Measurements from ENCODE around the gene SH3PXD2A. TPM values are rescaled to one million over a fixed set of nuclear protein-coding genes. Genes with fewer than 3 reads are reported as not detected.
A peak's percentile ranks its signal among the peaks of the same experiment; 100 is the strongest.

SH3PXD2A gene
- total and polyA plus RNA-seq, 9 donors = 33.2 to 95.0 (median 73.9) TPM

GRCh38 chr10:103752680-103753248 lies 102.6 kb downstream of the SH3PXD2A start:
- DNase-seq = no peak
- H3K4me1 ChIP-seq (ENCODE audit: control insufficient read depth, insufficient read depth, low read length) = peaks cover 18% of the 10 kb centered on the region
- no peak overlapping the region for H3K4me3 ChIP-seq (ENCODE audit: low read length)
- no CpG with 5 or more reads among the region's 3 CpGs for WGBS (ENCODE audit: insufficient coverage)
- no peaks in the 10 kb centered on the region for H3K27me3 ChIP-seq (ENCODE audit: control insufficient read depth, insufficient read depth, low read length)
- no peaks in the 10 kb centered on the region for H3K36me3 ChIP-seq (ENCODE audit: control insufficient read depth, insufficient read depth, low read length)
- no peak overlapping the region for H3K27ac ChIP-seq (ENCODE audit: low read length)
- H3K9me3 ChIP-seq (replicated peaks; ENCODE audit: control insufficient read depth, low read depth, low read length) = peaks cover 4% of the 10 kb centered on the region

- Histone ChIP-seq H3K9me3 (replicated peaks; ENCODE audit: control insufficient read depth, low read depth, low read length) (peaks cover 4% of the 10 kb centered on the region), H3K27me3 (ENCODE audit: control insufficient read depth, insufficient read depth, low read length) (no peaks in the 10 kb centered on the region), H3K36me3 (ENCODE audit: control insufficient read depth, insufficient read depth, low read length) (no peaks in the 10 kb centered on the region), H3K4me1 (ENCODE audit: control insufficient read depth, insufficient read depth, low read length) (peaks cover 12% of the 10 kb centered on the region), H3K27ac (ENCODE audit: low read length) (no peak overlapping the region), H3K4me3 (ENCODE audit: low read length) (no peak overlapping the region)
- 71% methylated on average over 1 of the region's 7 CpGs for WGBS (ENCODE audit: insufficient coverage)
- no peak for DNase-seq
Observed at GRCh38 chr10:103751667-103752290, 103.6 kb downstream of the SH3PXD2A start.

DNA sequence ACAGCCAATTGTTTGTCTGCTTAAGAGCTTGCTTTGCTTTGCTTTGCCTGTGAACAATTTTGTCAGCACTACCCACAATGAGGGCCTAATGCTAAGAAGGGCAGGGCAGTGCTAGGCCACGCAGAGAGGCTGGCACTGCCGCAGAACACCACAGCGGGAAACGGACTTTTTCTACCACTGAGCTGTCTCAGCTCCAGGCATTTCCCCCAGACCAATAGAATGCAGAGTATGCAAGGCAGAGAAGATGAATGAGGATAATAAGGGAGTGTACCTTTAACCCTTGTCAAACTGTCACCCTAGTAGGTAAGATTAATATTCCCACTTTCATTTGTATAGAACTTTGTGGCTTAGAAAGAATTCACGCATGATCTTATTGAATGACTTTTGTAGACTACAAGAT lies 104.5 kb downstream of the SH3PXD2A start:
- Histone ChIP-seq H3K4me1 (ENCODE audit: control insufficient read depth, insufficient read depth, low read length) (peaks cover 10% of the 10 kb centered on the region), H3K9me3 (replicated peaks; ENCODE audit: control insufficient read depth, low read depth, low read length) (peaks cover 4% of the 10 kb centered on the region), H3K27me3 (ENCODE audit: control insufficient read depth, insufficient read depth, low read length) (no peaks in the 10 kb centered on the region), H3K4me3 (ENCODE audit: low read length) (no peak overlapping the region), H3K27ac (ENCODE audit: low read length) (no peak overlapping the region), H3K36me3 (ENCODE audit: control insufficient read depth, insufficient read depth, low read length) (no peaks in the 10 kb centered on the region)
- no CpG with 5 or more reads among the region's 5 CpGs for WGBS (ENCODE audit: insufficient coverage)
- no peak for DNase-seq

DNA sequence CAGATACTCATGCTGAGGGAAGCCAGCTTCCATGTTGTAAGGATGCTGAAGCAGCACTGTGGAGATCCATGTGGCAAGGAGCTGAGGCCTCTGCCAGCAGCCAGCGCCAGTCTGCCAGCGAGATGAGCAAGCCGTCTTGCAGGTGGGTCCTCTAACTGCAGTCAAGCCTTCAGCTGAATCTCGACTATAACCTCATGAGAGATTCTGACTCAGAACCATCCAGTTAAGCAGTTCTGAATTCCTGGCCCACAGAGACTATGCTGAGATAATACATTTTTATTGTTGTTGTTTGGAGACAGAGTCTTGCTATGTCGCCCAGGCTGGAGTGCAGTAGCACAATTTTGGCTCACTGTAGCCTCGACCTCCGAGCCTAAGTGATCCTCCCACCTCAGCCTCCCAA lies 105.6 kb downstream of the SH3PXD2A start:
- Histone ChIP-seq H3K36me3 (ENCODE audit: control insufficient read depth, insufficient read depth, low read length) (no peaks in the 10 kb centered on the region), H3K4me1 (ENCODE audit: control insufficient read depth, insufficient read depth, low read length) (peaks cover 14% of the 10 kb centered on the region)
- WGBS (ENCODE audit: insufficient coverage) = 95% methylated on average over 3 of the region's 7 CpGs

DNA sequence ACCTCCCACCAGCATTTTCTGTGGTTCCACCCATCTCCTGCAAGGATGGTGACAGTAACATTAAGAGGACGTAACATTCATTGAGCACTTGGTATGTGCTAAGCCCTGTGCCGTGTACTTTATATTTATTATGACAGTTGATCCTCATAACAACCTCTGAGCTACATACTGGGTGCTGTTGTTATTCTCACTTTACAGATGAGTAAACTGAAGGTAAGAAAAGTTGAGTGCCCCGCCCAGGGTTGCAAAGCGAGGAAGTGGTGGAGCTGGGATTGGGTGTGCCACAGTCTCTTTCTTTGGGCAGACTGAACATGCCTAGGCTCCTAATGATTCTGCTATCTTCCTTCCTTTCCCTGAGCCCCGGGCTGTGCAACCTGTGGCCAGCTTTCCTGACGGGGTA lies 107.4 kb downstream of the SH3PXD2A start:
- Histone ChIP-seq H3K27ac (ENCODE audit: low read length) (no peak overlapping the region), H3K4me3 (ENCODE audit: low read length) (no peak overlapping the region), H3K36me3 (ENCODE audit: control insufficient read depth, insufficient read depth, low read length) (no peaks in the 10 kb centered on the region), H3K27me3 (ENCODE audit: control insufficient read depth, insufficient read depth, low read length) (no peaks in the 10 kb centered on the region), H3K4me1 (ENCODE audit: control insufficient read depth, insufficient read depth, low read length) (peaks cover 17% of the 10 kb centered on the region), H3K9me3 (replicated peaks; ENCODE audit: control insufficient read depth, low read depth, low read length) (peaks cover 4% of the 10 kb centered on the region)
- no peak for DNase-seq
- 94% methylated on average over 3 of the region's 6 CpGs for WGBS (ENCODE audit: insufficient coverage)

More for the DNA sequence above, 105.6 kb downstream of the SH3PXD2A start:
- no peaks in the 10 kb centered on the region for H3K27me3 ChIP-seq (ENCODE audit: control insufficient read depth, insufficient read depth, low read length)
- H3K9me3 ChIP-seq (replicated peaks; ENCODE audit: control insufficient read depth, low read depth, low read length) = peaks cover 4% of the 10 kb centered on the region
- DNase-seq = no peak
- no peak overlapping the region for H3K4me3 ChIP-seq (ENCODE audit: low read length)
- H3K27ac ChIP-seq (ENCODE audit: low read length) = no peak overlapping the region

DNA sequence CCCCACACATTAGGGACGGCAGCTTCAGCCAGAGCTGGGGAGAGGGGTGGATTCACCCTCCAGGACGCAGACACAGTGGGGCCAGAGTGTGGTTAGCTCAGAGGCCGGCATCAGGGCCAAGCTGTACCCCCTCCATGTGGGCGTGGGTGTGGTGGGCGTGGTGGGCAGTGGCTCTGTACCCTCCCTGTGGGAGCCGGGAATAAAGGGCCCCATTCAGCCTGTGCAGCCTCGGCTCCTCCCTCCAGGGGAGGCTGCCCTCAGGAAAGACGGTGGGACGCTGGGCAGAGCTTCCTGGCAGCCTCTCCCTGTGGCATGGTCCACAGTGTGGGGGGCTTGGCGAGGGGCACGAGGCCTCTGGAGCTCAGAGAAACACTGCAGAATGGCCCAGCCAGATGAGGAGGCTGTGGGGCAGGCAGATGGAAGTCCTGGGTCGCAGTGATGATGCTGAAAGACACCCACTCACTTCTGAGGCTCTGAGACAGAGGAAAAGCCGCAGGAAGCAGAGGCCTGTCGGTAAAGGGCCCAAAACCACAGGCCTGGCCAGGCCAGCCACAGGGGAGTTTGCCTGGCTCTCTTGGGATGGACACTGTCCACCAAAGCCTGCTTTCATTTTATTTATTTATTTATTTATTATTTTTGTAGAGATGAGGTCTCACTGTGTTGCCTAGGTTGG lies 108.0 kb downstream of the SH3PXD2A start:
- Histone ChIP-seq H3K4me3 (ENCODE audit: low read length) (no peak overlapping the region), H3K27ac (ENCODE audit: low read length) (no peak overlapping the region), H3K36me3 (ENCODE audit: control insufficient read depth, insufficient read depth, low read length) (no peaks in the 10 kb centered on the region), H3K27me3 (ENCODE audit: control insufficient read depth, insufficient read depth, low read length) (no peaks in the 10 kb centered on the region), H3K4me1 (ENCODE audit: control insufficient read depth, insufficient read depth, low read length) (peaks cover 17% of the 10 kb centered on the region), H3K9me3 (replicated peaks; ENCODE audit: control insufficient read depth, low read depth, low read length) (no peaks in the 10 kb centered on the region)
- 80% methylated on average over 9 of the region's 14 CpGs for WGBS (ENCODE audit: insufficient coverage)
- no peak for DNase-seq

DNA sequence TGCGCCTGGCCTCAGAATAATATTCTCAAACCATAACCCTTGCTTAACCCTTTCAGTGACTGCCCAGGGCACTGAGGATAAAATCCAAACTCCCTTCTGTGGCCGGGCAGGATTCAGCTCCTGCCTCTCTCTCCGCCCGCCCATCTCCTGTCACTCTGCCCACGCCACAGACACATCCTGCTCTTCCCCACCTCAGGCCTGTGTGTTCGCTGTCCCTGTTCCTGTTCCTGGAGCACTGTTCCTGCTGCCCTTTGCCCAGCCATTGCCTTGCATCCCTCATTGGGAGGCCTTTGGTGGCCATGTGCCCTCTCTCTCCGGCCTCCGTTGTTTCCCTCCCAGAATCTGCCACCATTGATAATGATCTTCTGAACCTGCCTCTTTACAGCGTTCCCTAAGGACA lies 108.8 kb downstream of the SH3PXD2A start:
- DNase-seq = no peak
- 83% methylated on average over 8 of the region's 9 CpGs for WGBS (ENCODE audit: insufficient coverage)
- peaks cover 14% of the 10 kb centered on the region for H3K4me1 ChIP-seq (ENCODE audit: control insufficient read depth, insufficient read depth, low read length)
- no peaks in the 10 kb centered on the region for H3K27me3 ChIP-seq (ENCODE audit: control insufficient read depth, insufficient read depth, low read length)
- no peak overlapping the region for H3K4me3 ChIP-seq (ENCODE audit: low read length)
- H3K9me3 ChIP-seq (replicated peaks; ENCODE audit: control insufficient read depth, low read depth, low read length) = no peaks in the 10 kb centered on the region
- H3K27ac ChIP-seq (ENCODE audit: low read length) = no peak overlapping the region
- H3K36me3 ChIP-seq (ENCODE audit: control insufficient read depth, insufficient read depth, low read length) = no peaks in the 10 kb centered on the region

GRCh38 chr10:103745341-103746247 lies 109.8 kb downstream of the SH3PXD2A start:
- peaks cover 21% of the 10 kb centered on the region for H3K4me1 ChIP-seq (ENCODE audit: control insufficient read depth, insufficient read depth, low read length)
- H3K4me3 ChIP-seq (ENCODE audit: low read length) = no peak overlapping the region

DNA sequence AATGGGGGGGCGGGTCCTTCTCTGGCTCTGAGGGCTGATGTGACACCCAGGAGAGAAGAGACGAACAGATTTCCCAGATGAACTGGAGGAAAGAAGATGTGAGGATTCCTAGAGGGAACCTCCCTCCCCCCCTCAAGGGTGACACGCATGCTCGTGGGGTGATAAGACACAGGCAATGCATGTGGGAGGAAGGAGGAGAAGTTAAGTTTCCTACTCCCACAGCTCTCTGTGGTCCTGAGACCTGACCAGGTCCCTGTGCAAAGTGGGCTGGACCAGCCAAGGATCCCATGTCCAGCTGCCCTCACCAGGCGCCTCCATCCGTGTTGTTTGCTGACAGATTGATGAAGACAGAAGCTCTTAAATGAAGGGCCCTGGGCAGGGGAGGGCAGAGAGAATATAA lies 112.6 kb downstream of the SH3PXD2A start:
- no peak for DNase-seq
- H3K36me3 ChIP-seq (ENCODE audit: control insufficient read depth, insufficient read depth, low read length) = no peaks in the 10 kb centered on the region
- WGBS (ENCODE audit: insufficient coverage) = 80% methylated on average over 1 of the region's 6 CpGs
- no peak overlapping the region for H3K27ac ChIP-seq (ENCODE audit: low read length)
- H3K9me3 ChIP-seq (replicated peaks; ENCODE audit: control insufficient read depth, low read depth, low read length) = no peaks in the 10 kb centered on the region
- H3K4me1 ChIP-seq (ENCODE audit: control insufficient read depth, insufficient read depth, low read length) = peaks cover 39% of the 10 kb centered on the region
- H3K4me3 ChIP-seq (ENCODE audit: low read length) = no peak overlapping the region
- H3K27me3 ChIP-seq (ENCODE audit: control insufficient read depth, insufficient read depth, low read length) = no peaks in the 10 kb centered on the region

More at GRCh38 chr10:103745341-103746247, 109.8 kb downstream of the SH3PXD2A start:
- 57% methylated on average over 13 of the region's 17 CpGs for WGBS (ENCODE audit: insufficient coverage)
- Histone ChIP-seq H3K27me3 (ENCODE audit: control insufficient read depth, insufficient read depth, low read length) (no peaks in the 10 kb centered on the region), H3K9me3 (replicated peaks; ENCODE audit: control insufficient read depth, low read depth, low read length) (no peaks in the 10 kb centered on the region), H3K27ac (ENCODE audit: low read length) (peak overlapping the region; percentile 26), H3K36me3 (ENCODE audit: control insufficient read depth, insufficient read depth, low read length) (no peaks in the 10 kb centered on the region)
- no peak for DNase-seq

GRCh38 chr10:103740611-103741010 lies 114.8 kb downstream of the SH3PXD2A start:
- H3K27ac ChIP-seq (ENCODE audit: low read length) = no peak overlapping the region

More at GRCh38 chr10:103740611-103741010, 114.8 kb downstream of the SH3PXD2A start:
- 45% methylated on average over 2 of the region's 5 CpGs for WGBS (ENCODE audit: insufficient coverage)
- H3K4me3 ChIP-seq (ENCODE audit: low read length) = no peak overlapping the region
- peaks cover 3% of the 10 kb centered on the region for H3K36me3 ChIP-seq (ENCODE audit: control insufficient read depth, insufficient read depth, low read length)
- H3K4me1 ChIP-seq (ENCODE audit: control insufficient read depth, insufficient read depth, low read length) = peaks cover 31% of the 10 kb centered on the region
- peak; percentile 60 for DNase-seq
- no peaks in the 10 kb centered on the region for H3K9me3 ChIP-seq (replicated peaks; ENCODE audit: control insufficient read depth, low read depth, low read length)
- no peaks in the 10 kb centered on the region for H3K27me3 ChIP-seq (ENCODE audit: control insufficient read depth, insufficient read depth, low read length)

Measured in muscle of leg (tissue), 11 donors.